Stimulated activated CD4-positive, alpha-beta T cell treated with anti-CD3 and anti-CD28 coated beads, Interleukin-2, amount 100 ng/mL, for 24 hours (primary cell): ENCODE results near the gene CILP.
"Not testable (repeated sequence)": the region's sequence is repeated elsewhere in the genome, so short reads cannot be mapped to it uniquely, and the experiment has no call there.

Experiments used
- DNase-seq, 2 donors: peaks; one replicate each; pipeline ENCODE4 v3.0.0-alpha.2; 2020

The CILP gene

DNA sequence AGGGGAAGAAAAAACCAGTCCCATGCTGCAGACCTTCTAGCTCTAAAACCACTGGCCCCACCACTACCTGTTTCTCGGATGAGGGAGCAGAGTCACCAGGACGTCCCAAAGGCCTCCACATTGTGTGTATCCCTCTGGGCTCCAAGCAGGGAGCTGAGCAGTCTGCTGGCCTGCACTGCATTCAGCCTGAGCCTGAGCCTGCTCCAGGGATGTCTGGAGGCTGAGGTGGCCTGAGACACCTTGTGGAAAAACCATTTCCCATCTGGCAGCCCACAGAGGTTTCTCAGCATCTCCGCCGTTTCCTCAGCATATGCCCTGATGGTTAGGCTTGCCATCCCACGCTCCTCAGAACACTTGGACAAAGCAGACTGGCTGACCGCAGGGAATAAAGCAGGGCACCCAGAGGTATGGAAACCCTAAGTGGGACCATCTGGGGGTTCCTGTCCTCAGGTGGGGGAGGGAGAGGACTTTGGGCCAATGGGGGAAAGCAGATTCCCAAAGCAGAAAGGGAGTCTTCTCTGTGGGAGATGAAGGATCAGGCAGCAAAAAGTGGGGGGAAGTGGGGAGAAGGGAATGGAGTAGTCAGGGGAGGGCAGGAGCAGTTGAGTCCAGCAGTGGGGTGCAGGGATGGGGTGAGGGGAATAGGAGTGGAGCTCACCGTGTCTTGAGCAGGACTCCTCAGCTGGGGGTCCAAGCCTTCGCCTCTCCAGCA, at the start of gene CILP:
Gene CILP, minus strand, starts transcription at position 704 of the 712 bp plus-strand sequence. CDS start 1,718 bp downstream, outside the sequence.
- no peak for DNase-seq

DNA sequence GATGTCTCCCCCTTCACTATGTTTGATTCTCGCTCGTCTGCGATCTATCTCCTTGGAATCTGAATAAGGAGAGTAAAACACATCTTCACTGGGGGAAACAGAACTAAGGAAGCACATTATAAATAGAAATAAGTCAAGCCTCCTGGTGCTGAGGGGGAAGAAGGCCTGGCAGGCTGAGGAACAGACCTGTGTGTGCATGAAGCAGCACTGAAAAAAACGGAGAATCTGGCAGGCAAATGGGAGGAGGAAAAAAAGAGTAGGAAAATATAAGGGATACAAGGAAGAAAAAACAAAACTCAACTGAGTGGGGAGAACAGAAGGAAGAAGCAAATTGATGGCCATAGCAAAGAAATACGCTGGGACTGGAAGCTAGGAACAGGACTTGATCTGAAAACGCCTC, 49.7 kb upstream of the CILP start:
- DNase-seq: no peak

DNA sequence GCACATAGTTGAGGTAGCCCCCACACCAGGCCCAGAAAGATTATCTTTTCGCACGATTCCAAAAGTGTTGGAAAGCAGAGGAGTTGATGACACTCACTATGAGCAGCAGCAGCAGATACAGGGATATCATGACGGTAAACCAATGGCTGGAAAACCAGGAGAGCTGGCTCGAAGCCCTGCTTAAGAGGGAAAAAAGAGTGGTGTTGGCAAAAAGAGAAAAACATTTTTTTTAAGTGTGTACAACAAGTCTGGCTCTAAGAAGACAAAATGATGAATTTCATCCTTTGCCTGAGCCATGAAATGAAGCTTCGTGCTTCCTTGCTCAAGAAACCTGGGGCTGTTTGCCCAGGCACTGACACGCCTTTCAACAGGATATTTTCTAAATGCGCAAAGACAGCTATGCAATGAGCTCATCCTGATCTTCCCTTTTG, 48.1 kb upstream of the CILP start:
- DNase-seq: no peak

DNA sequence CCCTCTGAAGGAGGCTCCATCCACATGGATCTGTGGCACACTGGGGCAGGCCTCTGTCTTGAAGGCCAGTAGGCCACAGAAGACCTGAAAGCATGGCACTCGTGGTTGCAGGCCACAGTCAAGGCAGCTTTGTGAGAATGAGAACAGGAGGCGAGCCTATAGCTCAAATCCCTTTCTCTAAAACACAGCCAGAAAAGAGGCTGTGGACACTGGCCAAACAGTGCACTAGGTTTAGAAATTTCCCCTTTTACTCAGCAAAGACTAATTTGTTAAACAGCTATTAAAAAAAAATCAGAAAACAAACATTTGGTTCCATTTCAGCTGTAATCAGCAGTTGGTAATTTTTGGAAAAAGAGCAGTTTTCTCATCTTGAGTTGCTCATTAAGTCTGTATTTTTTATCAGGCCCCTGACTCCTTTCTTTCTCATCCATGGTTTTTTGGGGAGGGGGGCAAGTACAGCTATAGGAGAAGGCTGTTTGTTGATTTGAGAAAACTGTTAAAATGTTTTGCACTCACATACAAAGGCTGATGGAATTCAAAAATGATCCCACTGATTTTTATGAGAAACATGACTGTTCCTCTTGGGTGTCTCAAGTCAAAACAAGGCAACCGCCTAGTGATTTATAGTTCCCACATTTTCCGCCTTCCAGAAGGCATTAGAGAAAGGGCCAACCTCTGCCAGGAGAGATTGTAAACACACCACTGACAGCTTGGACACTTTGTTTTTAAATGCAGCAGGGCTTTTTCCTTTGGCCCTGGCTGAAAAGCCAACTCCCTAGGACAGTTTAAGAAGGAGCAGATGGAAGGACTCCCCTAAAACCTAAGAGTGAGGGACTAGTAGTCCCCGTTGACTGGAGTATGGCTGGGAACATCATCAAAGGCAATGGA, 47.3 kb upstream of the CILP start:
- DNase-seq: no peak

DNA sequence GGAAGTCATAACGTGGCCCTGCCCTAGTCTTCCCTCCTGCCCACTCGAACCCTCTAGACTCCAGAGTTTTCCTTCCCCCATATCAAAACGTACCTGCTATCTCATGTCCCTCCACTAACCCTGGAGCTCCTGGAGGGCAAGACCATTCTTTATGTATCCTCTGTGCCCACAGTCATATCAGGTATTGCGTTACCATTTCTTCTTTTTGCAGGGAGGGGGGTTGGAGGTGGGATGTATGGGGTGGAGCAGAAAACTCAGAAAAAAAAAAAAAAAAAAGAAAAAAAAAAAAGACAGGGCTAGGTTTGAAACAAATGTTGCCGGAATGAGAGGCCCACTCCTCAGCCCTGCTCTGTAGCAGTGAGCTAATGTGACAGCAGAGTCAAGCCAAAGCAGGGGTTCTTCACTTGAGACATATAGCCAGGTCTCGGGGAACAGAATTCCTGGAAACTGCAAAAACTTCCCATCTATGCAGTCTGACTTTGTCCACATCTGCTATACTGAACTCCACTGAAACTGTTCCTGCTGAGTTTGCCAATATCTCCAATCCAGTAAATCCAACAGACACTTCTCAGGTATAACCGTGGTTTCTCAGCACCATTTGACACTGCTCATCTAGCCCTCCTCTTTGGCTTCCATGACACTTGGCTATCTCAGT, 44.3 kb upstream of the CILP start:
- no peak for DNase-seq

DNA sequence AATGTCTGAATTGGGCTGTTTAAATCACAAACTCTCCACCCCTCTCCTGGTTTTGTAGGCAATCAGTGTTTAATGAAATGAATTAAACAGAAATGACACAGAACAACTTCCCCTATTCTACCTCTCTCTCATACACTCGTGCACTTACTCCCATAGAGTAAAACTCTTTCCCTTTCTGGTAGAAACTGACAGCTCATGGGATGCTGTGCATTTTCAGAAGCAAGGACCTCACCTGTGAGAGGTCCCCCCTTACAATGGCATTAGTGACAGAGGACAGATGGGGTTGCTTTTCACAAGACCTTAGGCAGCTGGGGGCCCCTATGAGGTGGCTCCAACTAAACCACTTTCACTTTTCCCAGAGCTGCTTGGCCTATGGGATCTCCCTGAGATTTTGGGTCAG, 43.5 kb upstream of the CILP start:
- DNase-seq: no peak

- no peak for DNase-seq
Measured at GRCh38 chr15:65254356-65254755, 43.1 kb upstream of the CILP start.

GRCh38 chr15:65249641-65250040, 38.4 kb upstream of the CILP start:
- DNase-seq: peak; percentile 70 to 74

- no peak for DNase-seq
Measured at GRCh38 chr15:65248511-65249255, 37.4 kb upstream of the CILP start.

DNA sequence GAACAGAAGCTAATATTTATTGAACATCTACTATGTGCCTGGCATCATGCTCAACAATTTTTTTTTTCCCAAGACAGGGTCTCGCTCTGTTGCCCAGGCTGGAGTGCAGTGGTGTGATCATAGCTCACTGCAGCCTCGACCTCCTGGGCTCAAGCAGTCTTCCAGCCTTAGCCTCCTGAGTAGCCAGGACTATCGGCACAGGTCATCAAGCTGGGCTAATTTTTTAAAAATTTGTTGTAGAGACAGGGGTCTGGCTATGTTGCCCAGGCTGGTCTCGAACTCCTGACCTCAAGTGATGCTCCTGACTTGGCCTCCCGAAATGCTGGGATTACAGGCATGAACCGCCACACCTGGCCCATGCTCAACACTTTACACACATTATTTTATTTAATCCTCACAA, 35.7 kb upstream of the CILP start:
- DNase-seq: no peak

DNA sequence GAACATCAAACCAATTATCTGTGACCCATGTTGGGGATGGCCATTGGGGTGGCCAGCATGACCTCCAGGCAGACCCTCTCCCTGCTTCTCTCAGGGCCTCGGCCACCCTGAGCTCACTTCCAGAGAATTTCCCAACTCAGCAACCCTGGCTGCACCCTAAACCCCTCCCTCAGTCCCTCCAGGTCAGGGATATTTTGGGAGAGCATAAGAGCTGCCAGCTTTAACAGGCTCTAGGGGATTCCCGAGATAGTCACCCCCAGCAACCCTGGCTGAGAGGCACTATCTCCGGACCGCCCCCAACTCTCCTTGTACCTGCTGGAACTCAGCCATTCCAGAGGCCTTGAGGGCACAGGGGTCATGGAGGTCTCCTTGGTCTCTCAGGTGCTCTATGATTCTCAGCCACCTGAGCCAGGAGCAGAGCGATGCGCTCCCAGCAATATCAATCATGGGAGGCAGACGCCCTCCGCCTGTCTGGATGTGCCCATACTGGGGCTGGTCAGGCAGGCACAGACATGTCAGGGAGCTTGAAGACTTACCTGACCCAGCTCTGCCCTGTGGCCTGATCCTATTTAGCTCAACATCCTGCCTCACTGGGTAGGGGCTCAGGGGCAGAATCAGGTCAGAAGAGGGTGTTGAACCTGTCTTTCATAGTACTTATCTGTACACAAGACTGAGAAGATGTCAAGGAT, 34.9 kb upstream of the CILP start:
- DNase-seq: no peak

DNA sequence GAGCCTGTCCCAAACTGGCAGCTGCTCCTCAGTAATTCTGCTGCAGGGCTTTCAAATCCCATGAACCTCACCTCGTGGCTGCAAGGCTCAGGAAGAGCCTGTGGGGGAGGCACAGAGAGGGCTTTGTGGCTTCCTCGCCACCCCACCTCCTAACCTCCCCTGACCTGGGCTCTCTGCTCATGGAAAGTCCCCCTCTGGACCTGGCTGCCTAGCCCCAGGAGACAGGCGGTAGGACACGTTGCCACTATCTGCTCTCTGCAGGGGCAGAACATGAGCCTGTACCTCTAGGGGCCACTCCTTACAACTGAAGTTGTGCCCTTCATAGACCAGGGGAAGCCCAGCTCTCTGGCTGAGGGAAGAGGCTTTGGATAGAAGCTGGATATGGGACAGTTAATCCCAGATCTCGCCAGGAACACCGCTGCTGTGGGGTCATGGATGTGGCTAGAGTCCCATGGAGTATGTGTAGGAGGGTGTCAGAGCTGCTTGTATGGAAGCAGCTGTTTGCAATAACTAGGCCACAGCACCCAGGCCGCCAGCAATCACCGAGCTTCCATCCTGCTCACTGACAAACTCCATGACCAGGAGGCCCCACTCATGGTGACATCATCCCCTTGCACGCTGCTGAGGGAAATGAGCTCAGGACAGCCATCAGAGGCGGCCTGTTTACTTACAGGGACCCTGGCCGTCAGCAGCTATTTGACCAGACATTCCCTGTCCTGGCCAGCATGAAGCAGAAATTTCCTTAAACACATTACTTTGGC, 34.0 kb upstream of the CILP start:
- no peak for DNase-seq

DNA sequence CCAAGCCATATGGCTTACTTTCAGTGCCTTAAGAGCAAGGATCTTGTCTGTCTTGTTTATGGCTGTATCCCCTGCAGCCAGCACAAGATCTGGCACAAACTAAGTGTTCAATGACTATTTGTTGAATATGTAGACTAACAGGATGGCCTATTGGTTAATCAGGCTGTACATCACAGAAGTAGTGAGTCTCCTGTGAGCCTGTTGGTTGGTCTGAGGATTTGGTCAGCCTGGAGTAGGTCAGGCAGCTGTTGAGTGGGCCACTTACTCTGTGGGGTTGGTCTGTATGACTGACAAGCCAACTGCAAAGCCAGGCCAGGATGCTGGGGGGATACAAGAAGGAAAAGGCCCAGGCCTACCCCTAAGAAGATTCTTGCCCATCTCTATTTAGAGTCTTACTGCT, 33.4 kb upstream of the CILP start:
- DNase-seq: no peak

DNA sequence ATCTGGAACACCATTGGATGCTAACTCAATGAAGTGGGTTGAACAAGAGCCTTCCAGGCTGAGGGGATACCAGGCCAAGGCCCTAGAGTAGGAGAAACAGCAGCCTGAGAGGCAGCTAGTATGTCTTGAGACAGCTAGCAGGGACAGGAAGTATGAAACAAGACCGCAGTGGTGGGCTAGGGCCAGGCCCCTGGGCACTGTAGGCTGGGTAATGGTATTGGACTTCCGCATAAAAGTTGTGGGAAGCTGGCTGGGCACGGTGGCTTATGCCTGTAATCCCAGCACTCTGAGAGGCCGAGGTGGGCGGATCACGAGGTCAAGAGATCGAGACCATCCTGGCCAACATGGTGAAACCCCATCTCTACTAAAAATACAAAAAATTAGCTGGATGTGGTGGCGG, 25.2 kb upstream of the CILP start:
- not testable (repeated sequence) for DNase-seq

GRCh38 chr15:65233696-65234095, 22.4 kb upstream of the CILP start:
- DNase-seq: no peak

DNA sequence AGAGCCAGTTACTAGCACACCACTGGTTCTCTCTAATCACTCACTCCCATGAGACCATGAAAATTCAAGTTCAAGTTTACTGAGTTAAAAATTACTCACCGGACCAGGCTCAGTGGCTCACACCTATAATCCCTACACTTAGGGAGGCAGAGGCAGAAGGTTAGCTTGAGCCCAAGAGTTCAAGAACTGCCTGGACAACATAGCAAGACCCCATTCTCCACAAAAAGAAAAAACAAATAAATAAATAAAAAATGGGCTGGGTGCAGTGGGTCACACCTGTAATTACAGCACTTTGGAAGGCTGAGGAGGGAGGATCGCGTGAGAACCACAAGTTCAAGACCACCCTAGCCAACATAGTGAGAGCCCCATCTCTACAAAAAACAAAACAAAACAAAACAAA, 21.2 kb upstream of the CILP start:
- no peak for DNase-seq

DNA sequence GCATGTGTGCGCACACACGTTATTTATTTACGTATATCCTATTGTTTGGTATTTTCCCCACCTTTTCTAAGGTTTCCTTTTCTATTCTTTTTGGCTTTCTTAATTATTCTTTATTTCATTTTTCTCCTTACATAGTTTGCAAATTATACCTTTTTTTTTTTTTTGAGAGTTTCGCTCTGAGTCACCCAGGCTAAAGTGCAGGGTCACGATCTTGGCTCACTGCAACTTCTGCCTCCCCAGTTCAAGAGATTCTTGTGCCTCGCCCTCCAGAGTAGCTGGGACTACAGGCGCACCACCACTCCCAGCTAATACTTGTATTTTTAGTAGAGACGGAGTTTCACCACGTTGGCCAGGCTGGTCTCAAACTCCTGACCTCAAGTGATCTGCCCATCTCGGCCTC, 20.0 kb upstream of the CILP start:
- DNase-seq: no peak

DNA sequence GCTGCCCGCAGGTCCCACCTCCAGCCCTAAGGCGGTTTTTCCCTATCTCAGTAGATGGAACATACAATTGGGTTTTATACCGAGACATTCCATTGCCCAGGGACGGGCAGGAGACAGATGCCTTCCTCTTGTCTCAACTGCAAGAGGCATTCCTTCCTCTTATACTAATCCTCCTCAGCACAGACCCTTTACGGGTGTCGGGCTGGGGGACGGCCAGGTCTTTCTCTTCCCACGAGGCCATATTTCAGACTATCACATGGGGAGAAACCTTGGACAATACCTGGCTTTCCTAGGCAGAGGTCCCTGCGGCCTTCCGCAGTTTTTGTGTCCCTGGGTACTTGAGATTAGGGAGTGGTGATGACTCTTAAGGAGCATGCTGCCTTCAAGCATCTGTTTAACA, 15.6 kb upstream of the CILP start:
- not testable (repeated sequence) for DNase-seq

GRCh38 chr15:65226221-65226620, 14.9 kb upstream of the CILP start:
- no peak for DNase-seq

GRCh38 chr15:65223996-65224395, 12.7 kb upstream of the CILP start:
- no peak for DNase-seq

DNA sequence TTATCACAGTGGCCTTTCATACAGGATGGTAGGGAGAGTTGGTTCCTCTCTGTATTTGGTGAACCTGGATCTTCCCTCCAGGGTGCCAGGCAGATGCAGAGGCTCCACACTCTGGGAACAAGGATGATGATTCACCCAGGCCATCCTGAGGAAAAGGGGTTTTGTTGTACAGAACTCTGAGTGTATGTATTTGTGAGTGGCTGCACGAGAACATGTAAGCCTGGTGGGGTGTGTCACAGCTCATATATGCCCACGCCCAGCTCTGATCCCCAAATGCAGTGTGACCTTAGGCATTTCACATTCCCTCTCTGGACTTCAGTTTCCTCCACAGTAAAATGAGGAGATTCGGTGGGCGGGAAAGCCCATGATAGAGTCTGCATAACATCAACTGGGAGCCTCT, 11.6 kb upstream of the CILP start:
- no peak for DNase-seq

DNA sequence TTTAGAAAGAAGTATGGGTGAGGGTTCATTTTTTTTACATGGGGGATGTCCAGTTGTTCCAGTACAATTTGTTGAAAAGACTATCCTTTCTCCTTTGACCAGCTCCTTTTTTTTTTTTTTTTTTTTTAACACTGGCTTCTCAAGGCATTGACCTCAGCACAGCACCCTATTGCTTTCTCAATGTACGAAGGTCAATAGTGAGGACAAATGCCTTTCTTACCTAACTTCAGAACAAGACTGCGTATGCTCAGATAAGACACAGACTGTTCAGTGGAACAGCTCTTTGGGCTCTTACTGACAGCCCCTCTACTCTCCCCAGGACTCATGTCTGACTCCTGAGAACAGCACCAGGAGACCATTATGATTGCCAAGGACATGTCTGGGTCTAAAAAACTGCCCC, 10.4 kb upstream of the CILP start:
- no peak for DNase-seq
